ENCODE results near the gene OR51S1.

Gene OR51S1

DNA sequence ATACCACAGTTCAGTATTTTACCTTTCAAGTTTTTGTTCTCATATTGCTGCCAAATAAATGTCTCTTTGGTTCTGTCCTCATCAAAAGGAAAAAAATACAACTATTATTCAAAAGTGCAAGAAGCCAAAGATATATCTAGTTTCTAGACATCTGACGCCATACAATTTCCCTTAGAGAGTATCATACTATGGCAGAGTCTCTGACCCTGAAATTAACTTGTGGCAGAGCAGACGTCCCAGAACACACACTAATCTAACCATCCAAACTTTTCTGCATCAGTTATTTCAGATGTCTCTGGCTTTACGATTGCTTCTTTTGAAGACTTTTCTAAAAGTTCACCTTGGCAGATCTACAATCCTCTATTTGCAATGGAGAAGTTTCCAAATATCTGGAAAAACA, 35.4 kb upstream of the OR51S1 start:
- H3K4me2 ChIP-seq (ENCODE audit: low read length) = no peak overlapping the region
- H3K27me3 ChIP-seq (ENCODE audit: control insufficient read depth, insufficient read depth, low read length) = no peaks in the 10 kb centered on the region
- no peak overlapping the region for H3K9ac ChIP-seq
- H3K79me2 ChIP-seq = no peaks in the 10 kb centered on the region
- no peaks in the 10 kb centered on the region for H3K9me3 ChIP-seq (ENCODE audit: control insufficient read depth, low read length)
- H2AFZ ChIP-seq = no peak overlapping the region
- no peaks in the 10 kb centered on the region for H3K4me1 ChIP-seq
- no peaks in the 10 kb centered on the region for H3K36me3 ChIP-seq (ENCODE audit: control insufficient read depth, insufficient read depth, low read length)
- TF ChIP-seq, protein P1, sequence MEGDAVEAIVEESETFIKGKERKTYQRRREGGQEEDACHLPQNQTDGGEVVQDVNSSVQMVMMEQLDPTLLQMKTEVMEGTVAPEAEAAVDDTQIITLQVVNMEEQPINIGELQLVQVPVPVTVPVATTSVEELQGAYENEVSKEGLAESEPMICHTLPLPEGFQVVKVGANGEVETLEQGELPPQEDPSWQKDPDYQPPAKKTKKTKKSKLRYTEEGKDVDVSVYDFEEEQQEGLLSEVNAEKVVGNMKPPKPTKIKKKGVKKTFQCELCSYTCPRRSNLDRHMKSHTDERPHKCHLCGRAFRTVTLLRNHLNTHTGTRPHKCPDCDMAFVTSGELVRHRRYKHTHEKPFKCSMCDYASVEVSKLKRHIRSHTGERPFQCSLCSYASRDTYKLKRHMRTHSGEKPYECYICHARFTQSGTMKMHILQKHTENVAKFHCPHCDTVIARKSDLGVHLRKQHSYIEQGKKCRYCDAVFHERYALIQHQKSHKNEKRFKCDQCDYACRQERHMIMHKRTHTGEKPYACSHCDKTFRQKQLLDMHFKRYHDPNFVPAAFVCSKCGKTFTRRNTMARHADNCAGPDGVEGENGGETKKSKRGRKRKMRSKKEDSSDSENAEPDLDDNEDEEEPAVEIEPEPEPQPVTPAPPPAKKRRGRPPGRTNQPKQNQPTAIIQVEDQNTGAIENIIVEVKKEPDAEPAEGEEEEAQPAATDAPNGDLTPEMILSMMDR (IDR thresholded peaks at IDR 0.05) = no peak
- no peak overlapping the region for H3K4me3 ChIP-seq (ENCODE audit: low read depth, low read length)
- H3K27ac ChIP-seq = no peak overlapping the region

DNA sequence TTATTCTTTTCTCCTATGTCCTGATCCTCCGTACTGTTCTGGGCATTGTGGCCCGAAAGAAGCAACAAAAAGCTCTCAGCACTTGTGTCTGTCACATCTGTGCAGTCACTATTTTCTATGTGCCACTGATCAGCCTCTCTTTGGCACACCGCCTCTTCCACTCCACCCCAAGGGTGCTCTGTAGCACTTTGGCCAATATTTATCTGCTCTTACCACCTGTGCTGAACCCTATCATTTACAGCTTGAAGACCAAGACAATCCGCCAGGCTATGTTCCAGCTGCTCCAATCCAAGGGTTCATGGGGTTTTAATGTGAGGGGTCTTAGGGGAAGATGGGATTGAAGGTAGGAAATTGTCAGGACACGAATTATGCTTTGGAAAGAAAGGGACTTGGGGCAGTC, 33.5 kb upstream of the OR51S1 start:
- TF ChIP-seq, protein P1 (IDR thresholded peaks at IDR 0.05) = no peak

GRCh38 chr11:4881860-4882500, 33.0 kb upstream of the OR51S1 start, which contains the start of gene OR51T1:
Gene OR51T1 (plus strand): TSS chr11:4881900. CDS start chr11:4881900, 0 bp downstream.
- no peaks in the 10 kb centered on the region for H3K9me3 ChIP-seq (ENCODE audit: control insufficient read depth, low read length)
- TF ChIP-seq, protein P1 (IDR thresholded peaks at IDR 0.05) = no peak
- no peak within 1 kb of the TSS for H3K27ac ChIP-seq
- no peak within 1 kb of the TSS for H3K9ac ChIP-seq
- H3K4me1 ChIP-seq = no peaks in the 10 kb centered on the region
- H3K4me3 ChIP-seq (ENCODE audit: low read depth, low read length) = no peak within 1 kb of the TSS
- no peak within 1 kb of the TSS for H2AFZ ChIP-seq
- no peaks in the 10 kb centered on the region for H3K79me2 ChIP-seq
- no peak within 1 kb of the TSS for H3K4me2 ChIP-seq (ENCODE audit: low read length)
- H3K27me3 ChIP-seq (ENCODE audit: control insufficient read depth, insufficient read depth, low read length) = no peaks in the 10 kb centered on the region
- H3K36me3 ChIP-seq (ENCODE audit: control insufficient read depth, insufficient read depth, low read length) = no peaks in the 10 kb centered on the region

More for the DNA sequence above, 33.5 kb upstream of the OR51S1 start:
- Histone ChIP-seq H3K4me3 (ENCODE audit: low read depth, low read length) (no peak overlapping the region), H3K9ac (no peak overlapping the region), H3K27ac (no peak overlapping the region), H3K36me3 (ENCODE audit: control insufficient read depth, insufficient read depth, low read length) (no peaks in the 10 kb centered on the region), H2AFZ (no peak overlapping the region), H3K79me2 (no peaks in the 10 kb centered on the region), H3K27me3 (ENCODE audit: control insufficient read depth, insufficient read depth, low read length) (no peaks in the 10 kb centered on the region), H3K4me1 (no peaks in the 10 kb centered on the region), H3K9me3 (ENCODE audit: control insufficient read depth, low read length) (no peaks in the 10 kb centered on the region), H3K4me2 (ENCODE audit: low read length) (no peak overlapping the region)

DNA sequence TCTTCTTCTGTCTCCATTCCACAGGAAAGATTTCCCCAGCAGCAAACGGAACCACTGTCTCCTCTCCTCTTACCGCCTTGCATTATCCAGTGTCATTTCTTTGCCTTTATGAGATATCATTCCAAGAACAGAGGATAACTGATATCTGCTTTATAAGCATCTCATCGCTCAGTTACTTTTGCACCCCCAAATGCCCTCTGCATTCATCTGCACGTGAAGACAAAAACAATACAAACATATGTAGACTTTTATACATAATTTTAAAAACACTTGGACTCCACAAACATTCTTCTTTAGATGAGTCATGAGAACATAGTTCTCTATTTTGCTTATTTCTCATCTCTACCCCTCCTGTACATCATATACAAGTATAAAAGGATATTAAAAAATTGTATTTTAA, 32.2 kb upstream of the OR51S1 start:
- Histone ChIP-seq H3K27ac (no peak overlapping the region), H3K27me3 (ENCODE audit: control insufficient read depth, insufficient read depth, low read length) (no peaks in the 10 kb centered on the region), H3K36me3 (ENCODE audit: control insufficient read depth, insufficient read depth, low read length) (no peaks in the 10 kb centered on the region), H3K4me2 (ENCODE audit: low read length) (no peak overlapping the region), H3K4me3 (ENCODE audit: low read depth, low read length) (no peak overlapping the region), H3K9ac (no peak overlapping the region), H3K4me1 (no peaks in the 10 kb centered on the region), H3K9me3 (ENCODE audit: control insufficient read depth, low read length) (no peaks in the 10 kb centered on the region), H3K79me2 (no peaks in the 10 kb centered on the region), H2AFZ (no peak overlapping the region)
- TF ChIP-seq, protein P1 (IDR thresholded peaks at IDR 0.05) = no peak

- H3K27ac ChIP-seq = no peak overlapping the region
- no peak overlapping the region for H2AFZ ChIP-seq
- H3K79me2 ChIP-seq = no peaks in the 10 kb centered on the region
- H3K27me3 ChIP-seq (ENCODE audit: control insufficient read depth, insufficient read depth, low read length) = no peaks in the 10 kb centered on the region
- H3K36me3 ChIP-seq (ENCODE audit: control insufficient read depth, insufficient read depth, low read length) = no peaks in the 10 kb centered on the region
- TF ChIP-seq, protein P1 (IDR thresholded peaks at IDR 0.05) = no peak
- no peaks in the 10 kb centered on the region for H3K4me1 ChIP-seq
- H3K4me2 ChIP-seq (ENCODE audit: low read length) = no peak overlapping the region
- no peak overlapping the region for H3K9ac ChIP-seq
- H3K9me3 ChIP-seq (ENCODE audit: control insufficient read depth, low read length) = no peaks in the 10 kb centered on the region
- no peak overlapping the region for H3K4me3 ChIP-seq (ENCODE audit: low read depth, low read length)
Observed at GRCh38 chr11:4865855-4866254, 16.8 kb upstream of the OR51S1 start.

Measured in parathyroid adenoma (tissue), 2 donors.